Calu3 (cell line): ENCODE data around the gene TMEM72. TPM values are rescaled to one million over a fixed set of nuclear protein-coding genes. Genes with fewer than 3 reads are reported as not detected.

Experiments used
- BruUV-seq: library from RNA; stranded (reverse); fragments of 400-500 nt; replicated peaks from 2 replicates; lab custom pipeline; 2021; lab: Mats Ljungman, UMichigan
- CTCF ChIA-PET: fragments of 300-600 bp; sonication (Branson Sonifier 250); formaldehyde crosslinking; loops from one replicate; lab custom pipeline; 2022; ENCODE audit warnings: antibody characterized with exemption; lab: Charles Lee
- DNase-seq: peaks from one replicate; pipeline ENCODE4 v3.0.0; 2022
- H3K27ac Mint-ChIP-seq: one replicate; pipeline ENCODE4 v1.8.0; 2022; ENCODE audit warnings: mixed read lengths; ENCODE audit not compliant: unreplicated experiment
- H3K27me3 Mint-ChIP-seq: one replicate; pipeline ENCODE4 v1.8.0; 2022; ENCODE audit warnings: mixed read lengths; ENCODE audit not compliant: unreplicated experiment
- H3K36me3 Mint-ChIP-seq: one replicate; pipeline ENCODE4 v1.8.0; 2022; ENCODE audit warnings: mild to moderate bottlenecking, moderate library complexity, mixed read lengths; ENCODE audit not compliant: insufficient read depth, unreplicated experiment
- H3K4me1 Mint-ChIP-seq: one replicate; pipeline ENCODE4 v1.8.0; 2022; ENCODE audit warnings: mild to moderate bottlenecking, low read depth, mixed read lengths; ENCODE audit not compliant: unreplicated experiment
- H3K4me3 Mint-ChIP-seq: one replicate; pipeline ENCODE4 v1.8.0; 2022; ENCODE audit warnings: mild to moderate bottlenecking, low read depth, moderate library complexity, mixed read lengths; ENCODE audit not compliant: unreplicated experiment
- H3K9me3 Mint-ChIP-seq: one replicate; pipeline ENCODE4 v1.8.0; 2022; ENCODE audit warnings: low read depth, mixed read lengths; ENCODE audit not compliant: unreplicated experiment
- intact Hi-C: fragments of 100-400 bp; cut with micrococcal nuclease; formaldehyde crosslinking; loops from one replicate; pipeline ENCODE4 v1.10.0; 2022; ENCODE audit not compliant: unreplicated experiment
- total RNA-seq: library from RNA; stranded (reverse); gene quantifications from 2 replicates; pipeline ENCODE4 v1.2.3, GENCODE V29; 2022
- TF ChIP-seq, protein P1 (sequence below): fragments of 200-600 bp; IDR thresholded peaks from one replicate; pipeline ENCODE4 v1.8.0; 2022; ENCODE audit warnings: antibody characterized with exemption; ENCODE audit not compliant: unreplicated experiment

TMEM72 gene
- total RNA-seq, 1 experiment from 2014 or later, result not detected

- Mint-ChIP-seq H3K9me3 (no peaks in the 10 kb centered on the region), H3K27ac (peak overlapping the region; percentile 100), H3K4me1 (peaks cover 77% of the 10 kb centered on the region), H3K27me3 (no peaks in the 10 kb centered on the region), H3K4me3 (peak overlapping the region; percentile 65), H3K36me3 (peaks cover 40% of the 10 kb centered on the region)
- no TSS peak for BruUV-seq
- intact Hi-C loops, result loop anchor here (1.0 kb wide), 1 partner anchor 20 kb away; the partner anchor contains the start of gene ZNF22
- CTCF ChIA-PET, result interaction anchor here (0.6 to 4.7 kb wide), 6 partner anchors 10 to 107 kb away, joined by 3 to 28 read pairs (median 4); no protein-coding TSS in a partner anchor
- TF ChIP-seq, protein P1, sequence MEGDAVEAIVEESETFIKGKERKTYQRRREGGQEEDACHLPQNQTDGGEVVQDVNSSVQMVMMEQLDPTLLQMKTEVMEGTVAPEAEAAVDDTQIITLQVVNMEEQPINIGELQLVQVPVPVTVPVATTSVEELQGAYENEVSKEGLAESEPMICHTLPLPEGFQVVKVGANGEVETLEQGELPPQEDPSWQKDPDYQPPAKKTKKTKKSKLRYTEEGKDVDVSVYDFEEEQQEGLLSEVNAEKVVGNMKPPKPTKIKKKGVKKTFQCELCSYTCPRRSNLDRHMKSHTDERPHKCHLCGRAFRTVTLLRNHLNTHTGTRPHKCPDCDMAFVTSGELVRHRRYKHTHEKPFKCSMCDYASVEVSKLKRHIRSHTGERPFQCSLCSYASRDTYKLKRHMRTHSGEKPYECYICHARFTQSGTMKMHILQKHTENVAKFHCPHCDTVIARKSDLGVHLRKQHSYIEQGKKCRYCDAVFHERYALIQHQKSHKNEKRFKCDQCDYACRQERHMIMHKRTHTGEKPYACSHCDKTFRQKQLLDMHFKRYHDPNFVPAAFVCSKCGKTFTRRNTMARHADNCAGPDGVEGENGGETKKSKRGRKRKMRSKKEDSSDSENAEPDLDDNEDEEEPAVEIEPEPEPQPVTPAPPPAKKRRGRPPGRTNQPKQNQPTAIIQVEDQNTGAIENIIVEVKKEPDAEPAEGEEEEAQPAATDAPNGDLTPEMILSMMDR, result no peak
- DNase-seq, result no peak
These were observed 69.4 kb downstream of the TMEM72 start for GRCh38 chr10:44980309-44981171.

DNA sequence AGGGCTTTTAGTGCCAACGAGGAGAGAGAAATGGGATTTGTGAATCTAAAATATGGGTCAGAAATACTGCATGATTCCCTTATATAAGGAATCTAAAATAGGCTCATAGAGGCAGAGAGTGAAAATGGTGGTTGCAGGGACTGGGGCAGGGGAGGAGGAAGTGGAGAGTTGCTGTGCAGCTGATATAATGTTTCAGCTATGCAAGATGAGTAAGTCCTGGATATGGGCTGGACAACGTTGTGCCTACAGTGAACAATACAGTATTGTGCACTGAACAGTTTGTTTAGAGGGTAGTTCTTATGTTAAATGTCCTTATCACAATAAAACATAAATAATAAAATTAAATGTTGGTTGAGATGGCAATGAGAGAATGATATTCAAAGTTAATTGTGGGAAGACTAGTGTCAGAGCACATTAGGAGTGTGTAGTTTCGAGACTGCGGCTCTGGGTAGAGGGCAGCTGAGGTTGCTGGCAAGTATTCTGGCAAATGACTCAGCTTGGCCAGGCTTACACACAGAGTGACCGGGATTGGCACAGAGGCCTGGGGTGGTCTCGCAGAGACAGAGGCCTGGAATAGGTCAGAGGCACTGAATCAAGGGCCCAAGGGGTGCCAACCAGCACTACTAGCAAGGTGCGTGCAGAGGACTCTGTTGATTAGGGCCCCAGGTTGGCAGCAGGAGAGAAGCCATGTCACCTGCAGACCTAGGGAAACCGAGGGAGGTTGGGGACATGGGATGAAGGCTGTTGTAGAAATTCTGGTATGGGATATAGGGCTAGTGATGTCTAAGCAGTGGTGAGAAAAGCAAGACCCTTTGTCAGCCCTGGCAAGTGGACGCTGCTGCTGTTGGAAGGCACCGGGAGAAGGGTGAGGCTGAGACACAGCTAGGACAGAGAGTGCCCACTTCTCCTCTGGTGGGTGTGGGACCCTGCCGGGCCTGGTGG lies 70.3 kb downstream of the TMEM72 start:
- CTCF ChIA-PET, result interaction anchor here (0.6 to 4.7 kb wide), 6 partner anchors 9 to 70 kb away, joined by 3 to 28 read pairs (median 4); no protein-coding TSS in a partner anchor
- no peaks in the 10 kb centered on the region for H3K27me3 Mint-ChIP-seq
- TF ChIP-seq, protein P1, result no peak
- BruUV-seq, result no TSS peak
- intact Hi-C loops, result loop anchor here (1.0 kb wide), 1 partner anchor 19 kb away; the partner anchor contains the start of gene ZNF22
- peaks cover 40% of the 10 kb centered on the region for H3K36me3 Mint-ChIP-seq
- peaks cover 69% of the 10 kb centered on the region for H3K4me1 Mint-ChIP-seq
- peak; percentile 75 for DNase-seq
- no peaks in the 10 kb centered on the region for H3K9me3 Mint-ChIP-seq
- H3K27ac Mint-ChIP-seq, result peak overlapping the region; percentile 100
- peak overlapping the region; percentile 65 for H3K4me3 Mint-ChIP-seq

DNA sequence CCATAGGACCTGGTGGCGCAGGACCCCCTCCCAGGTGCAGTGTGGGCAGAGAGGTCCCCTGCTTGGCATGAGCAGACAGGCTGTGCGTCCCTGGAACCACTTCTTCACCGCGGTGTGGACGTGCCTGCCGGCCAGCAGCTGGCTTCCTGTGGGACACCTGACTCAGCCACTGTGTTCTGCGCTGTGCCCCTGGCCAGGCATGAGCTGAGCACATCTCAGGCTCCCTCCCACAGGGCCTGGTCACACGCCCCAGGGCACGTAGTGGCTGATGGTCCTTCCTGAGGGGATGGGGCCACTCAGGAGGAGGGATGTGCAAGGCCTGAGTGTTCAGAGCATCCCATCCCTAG lies 71.0 kb downstream of the TMEM72 start:
- no peaks in the 10 kb centered on the region for H3K27me3 Mint-ChIP-seq
- H3K36me3 Mint-ChIP-seq, result peaks cover 40% of the 10 kb centered on the region
- no peaks in the 10 kb centered on the region for H3K9me3 Mint-ChIP-seq
- H3K4me1 Mint-ChIP-seq, result peaks cover 63% of the 10 kb centered on the region
- DNase-seq, result peak; percentile 67
- BruUV-seq, result no TSS peak
- intact Hi-C loops, result no loop called here
- peak overlapping the region; percentile 65 for H3K4me3 Mint-ChIP-seq
- peak overlapping the region; percentile 100 for H3K27ac Mint-ChIP-seq
- TF ChIP-seq, protein P1, result no peak
- CTCF ChIA-PET, result interaction anchor here (2.3 to 4.7 kb wide), 2 partner anchors 20 to 49 kb away, joined by 7 to 28 read pairs; no protein-coding TSS in a partner anchor

DNA sequence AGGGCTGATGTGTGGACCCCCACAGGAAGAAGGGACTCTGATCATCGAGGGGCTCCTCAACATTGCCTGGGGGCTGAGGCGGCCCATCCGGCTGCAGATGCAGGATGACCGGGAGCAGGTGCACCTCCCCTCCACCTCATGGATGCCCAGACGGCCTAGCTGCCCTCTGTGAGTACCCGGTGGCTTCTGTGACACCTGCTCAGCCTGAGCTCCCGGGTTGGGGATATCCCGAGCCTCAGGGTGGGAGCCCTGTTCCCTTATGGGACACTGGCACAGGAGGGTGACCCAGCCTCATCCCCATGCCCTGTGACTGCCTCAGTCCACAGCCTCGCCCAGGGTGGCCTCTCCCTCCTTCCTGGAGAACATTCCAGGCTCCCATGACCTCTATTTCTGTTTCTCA lies 71.4 kb downstream of the TMEM72 start:
- DNase-seq, result no peak
- H3K27ac Mint-ChIP-seq, result peak overlapping the region; percentile 100
- H3K4me3 Mint-ChIP-seq, result peak overlapping the region; percentile 65
- intact Hi-C loops, result no loop called here
- CTCF ChIA-PET, result interaction anchor here (2.3 to 4.7 kb wide), 2 partner anchors 19 to 49 kb away, joined by 7 to 28 read pairs; no protein-coding TSS in a partner anchor
- H3K27me3 Mint-ChIP-seq, result no peaks in the 10 kb centered on the region
- peaks cover 59% of the 10 kb centered on the region for H3K4me1 Mint-ChIP-seq
- H3K36me3 Mint-ChIP-seq, result peaks cover 39% of the 10 kb centered on the region
- TF ChIP-seq, protein P1, result no peak
- H3K9me3 Mint-ChIP-seq, result no peaks in the 10 kb centered on the region
- BruUV-seq, result no TSS peak
